HTR-8/SVneo (cell line): ENCODE results near the gene TBX2.

ENCODE experiments used
- DNase-seq: peaks from one replicate; pipeline ENCODE4 v3.0.0; 2011; ENCODE audit warnings: low spot score, mixed read lengths; ENCODE audit not compliant: insufficient read length
- FAIRE-seq: peaks from 2 replicates; lab custom pipeline; 2011; peaks lifted over from hg19 to GRCh38; lab: Jason Lieb, UNC

The TBX2 gene

GRCh38 chr17:61368049-61368831 lies 31.4 kb upstream of the TBX2 start:
- DNase-seq (no peak), FAIRE-seq (no peak)

- FAIRE-seq (no peak), DNase-seq (no peak)
Observed at GRCh38 chr17:61368832-61369450, 30.7 kb upstream of the TBX2 start.

- FAIRE-seq (no peak), DNase-seq (no peak)
Observed at GRCh38 chr17:61369751-61370150, 29.9 kb upstream of the TBX2 start.

GRCh38 chr17:61371179-61371578 lies 28.5 kb upstream of the TBX2 start:
- DNase-seq (no peak), FAIRE-seq (no peak)

- FAIRE-seq (no peak), DNase-seq (no peak)
Observed at GRCh38 chr17:61371606-61372005, 28.0 kb upstream of the TBX2 start.

GRCh38 chr17:61372436-61372835 lies 27.2 kb upstream of the TBX2 start:
- DNase-seq (no peak), FAIRE-seq (no peak)

- no peak for DNase-seq
Observed at GRCh38 chr17:61376931-61377838, 22.5 kb upstream of the TBX2 start.

GRCh38 chr17:61378658-61379456 lies 20.8 kb upstream of the TBX2 start:
- DNase-seq = no peak
- FAIRE-seq = peak; percentile 20

More at GRCh38 chr17:61376931-61377838, 22.5 kb upstream of the TBX2 start:
- FAIRE-seq = no peak

- FAIRE-seq (peak; percentile 81), DNase-seq (no peak)
Observed at GRCh38 chr17:61379457-61380216, 20.0 kb upstream of the TBX2 start.

GRCh38 chr17:61380217-61380835 lies 19.3 kb upstream of the TBX2 start:
- FAIRE-seq = no peak
- DNase-seq = no peak

- FAIRE-seq (peak; percentile 40), DNase-seq (no peak)
Observed at GRCh38 chr17:61380836-61381525, 18.7 kb upstream of the TBX2 start.

- FAIRE-seq = no peak
- DNase-seq = no peak
Observed at GRCh38 chr17:61381537-61381936, 18.1 kb upstream of the TBX2 start.

- DNase-seq (no peak), FAIRE-seq (peak; percentile 83)
Observed at GRCh38 chr17:61382796-61383688, 16.6 kb upstream of the TBX2 start.

- no peak for FAIRE-seq
- no peak for DNase-seq
Observed at GRCh38 chr17:61383689-61384201, 15.9 kb upstream of the TBX2 start.

GRCh38 chr17:61384354-61384691 lies 15.3 kb upstream of the TBX2 start:
- DNase-seq = no peak
- FAIRE-seq = peak; percentile 64

- no peak for FAIRE-seq
- no peak for DNase-seq
Observed at GRCh38 chr17:61384692-61385576, 14.7 kb upstream of the TBX2 start.
